ENCODE measurements around the gene SELP. TPM values are rescaled to one million over a fixed set of nuclear protein-coding genes. Genes with fewer than 3 reads are reported as not detected.

SELP gene
- total RNA-seq, 1 experiment from 2014 or later, result not detected

- Histone ChIP-seq H4K91ac (ENCODE audit: insufficient read length, low read depth, low read length) (no peak overlapping the region), H2BK20ac (ENCODE audit: low read depth, low read length, poor library complexity, severe bottlenecking) (no peak overlapping the region), H3K79me2 (ENCODE audit: insufficient read depth, low read length) (no peaks in the 10 kb centered on the region), H3T11ph (ENCODE audit: low read length) (no peak overlapping the region), H4K20me1 (ENCODE audit: control insufficient read depth, insufficient read depth, insufficient read length) (no peaks in the 10 kb centered on the region), H3K23me2 (ENCODE audit: insufficient read length, low read depth, low read length, poor library complexity, severe bottlenecking) (no peaks in the 10 kb centered on the region), H2BK12ac (ENCODE audit: insufficient read length, low read depth, low read length) (no peak overlapping the region), H3K4ac (ENCODE audit: low read depth, low read length) (no peak overlapping the region), H3K9me3 (ENCODE audit: control insufficient read depth, low read depth, low read length) (no peaks in the 10 kb centered on the region), H2BK15ac (ENCODE audit: low read depth, low read length) (no peak overlapping the region), H3K27me3 (ENCODE audit: insufficient read depth, low read length) (no peaks in the 10 kb centered on the region), H3K23ac (ENCODE audit: insufficient read length, low read depth, low read length) (no peak overlapping the region), H3K4me2 (ENCODE audit: insufficient read depth, insufficient read length, low read length) (no peak overlapping the region), H2AK5ac (ENCODE audit: insufficient read length, low read length) (no peak overlapping the region), H3K18ac (ENCODE audit: insufficient read length, low read depth, low read length) (no peak overlapping the region), H3K9ac (ENCODE audit: extremely low read depth, insufficient read length, low read length) (no peak overlapping the region), H3K4me1 (ENCODE audit: insufficient read depth, low read length) (no peaks in the 10 kb centered on the region), H2BK120ac (ENCODE audit: low read depth, low read length, poor library complexity, severe bottlenecking) (no peak overlapping the region), H2BK5ac (ENCODE audit: insufficient read length, low read length) (no peak overlapping the region), H3K27ac (ENCODE audit: insufficient read length, low read depth, low read length) (no peak overlapping the region), H4K8ac (replicated peaks; ENCODE audit: insufficient read length, low read depth, low read length) (no peak overlapping the region), H3K14ac (ENCODE audit: insufficient read depth, low read length) (no peak overlapping the region), H3K56ac (ENCODE audit: insufficient read length, low read depth, low read length) (no peak overlapping the region), H4K5ac (ENCODE audit: insufficient read length, low read depth, low read length) (no peak overlapping the region), H3K79me1 (ENCODE audit: insufficient read depth, low read depth, low read length, poor library complexity, severe bottlenecking) (no peaks in the 10 kb centered on the region), H2AFZ (ENCODE audit: low read length) (no peak overlapping the region)
- no peak for DNase-seq
- Mint-ChIP-seq H3K4me3 (no peak overlapping the region), H3K27ac (no peak overlapping the region), H3K4me1 (no peaks in the 10 kb centered on the region; a peak in 1 of 4 replicates), H3K27me3 (ENCODE audit: low read depth) (peaks cover 6% of the 10 kb centered on the region), H3K9me3 (peaks cover 8 to 15% of the 10 kb centered on the region in 2 experiments; a peak in 4 of 5 replicates), H3K36me3 (ENCODE audit: insufficient read depth in 1 of 3, low read depth in 3 of 3) (peaks cover 0 to 4% (median 0%) of the 10 kb centered on the region in 3 experiments; a peak in 1 of 7 replicates)
- no peak for TF ChIP-seq CTCF (conservative IDR thresholded peaks at IDR 0.05)
These were observed 66.3 kb downstream of the SELP start for GRCh38 chr1:169563650-169564049.

Measured in H9 (cell line).